ENCODE measurements around the gene UBL4A.

DNA sequence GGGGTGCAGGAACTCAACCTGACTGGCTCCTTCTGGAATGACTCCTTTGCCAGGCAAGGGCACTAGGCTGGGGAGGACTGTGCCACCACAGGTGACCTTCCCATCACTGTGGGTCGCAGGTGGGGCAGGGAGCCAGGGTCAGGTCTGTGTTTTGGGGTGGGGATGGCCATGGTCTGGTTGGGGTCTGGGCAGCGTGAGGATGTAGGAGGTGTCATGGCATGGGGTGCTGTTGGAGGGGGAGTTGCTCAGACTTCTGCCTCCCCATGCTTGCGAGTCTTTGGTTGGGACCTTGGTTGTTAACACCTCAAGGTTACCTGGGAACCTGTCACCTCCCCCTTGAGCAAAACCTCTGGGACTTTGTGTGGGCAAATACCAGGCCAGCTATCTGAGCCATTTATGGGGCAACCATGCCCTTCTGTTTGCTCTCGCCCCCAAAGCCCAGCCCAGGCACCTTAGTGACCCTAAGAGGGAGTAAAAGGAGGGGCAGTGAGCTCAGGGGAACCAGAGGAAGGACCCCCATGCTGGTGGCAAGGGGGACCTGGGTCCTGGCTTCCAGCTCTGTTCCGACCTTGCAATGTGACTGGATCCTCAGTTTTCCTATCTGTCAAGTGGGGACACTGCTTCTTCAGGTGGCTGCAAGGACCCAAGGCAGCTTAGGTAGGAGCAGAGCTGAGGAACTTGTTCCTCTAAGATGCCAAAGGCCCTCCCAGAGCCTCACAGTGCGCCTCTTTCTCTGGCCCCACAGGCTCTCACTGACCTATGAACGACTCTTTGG lies 51.8 kb downstream of the UBL4A start:
- TF ChIP-seq CTCF (IDR thresholded peaks at IDR 0.05) (no peak), POLR2AphosphoS5 (IDR thresholded peaks at IDR 0.05) (no peak), POLR2A (IDR thresholded peaks at IDR 0.05) (no peak), EP300 (IDR thresholded peaks at IDR 0.05) (no peak)
